Pericardium fibroblast (primary cell): ENCODE measurements around the gene OR2J1. TPM values are rescaled to one million over a fixed set of nuclear protein-coding genes. Genes with fewer than 3 reads are reported as not detected.

Experiments
- total RNA-seq: library from RNA; depleted of rRNA; stranded (reverse); fragments of >200 nt; gene quantifications from 2 replicates; pipeline ENCODE4 v1.2.3, GENCODE V29; 2015

OR2J1 gene
- not detected in 2 replicates for total RNA-seq

GRCh38 chr6:29099190-29099589, at the start of gene OR2J1:
Gene OR2J1, plus strand, starts transcription at chr6:29099490. Its CDS starts 1,453 bp downstream, at chr6:29100943.

GRCh38 chr6:29087213-29087612, 12.1 kb upstream of the OR2J1 start, which contains the start of gene OR2B3:
Gene OR2B3, minus strand, starts transcription at chr6:29087313. Its CDS starts 65 bp downstream, at chr6:29087248.

GRCh38 chr6:29107758-29108157, 8.5 kb downstream of the OR2J1 start, which contains the start of gene OR2J3:
Gene OR2J3, plus strand, starts transcription at chr6:29108058. Its CDS starts 3,833 bp downstream, at chr6:29111891.

Other genes starting within 250 kb of the OR2J1 start
- gene TRIM27, start 175.5 kb upstream of the OR2J1 start, total RNA-seq, result 55.2 and 69.5 TPM in 2 replicates
- gene ZNF311, start 94.2 kb upstream of the OR2J1 start, total RNA-seq, result 0.26 and 1.8 TPM in 2 replicates
- gene OR2W1, start 54.3 kb upstream of the OR2J1 start, total RNA-seq, result not detected in 2 replicates
- not detected in 2 replicates for gene OR2B3, start 12.2 kb upstream of the OR2J1 start, total RNA-seq
- gene OR2J3, start 8.6 kb downstream of the OR2J1 start, total RNA-seq, result not detected in 2 replicates
- gene OR2J2, start 71.4 kb downstream of the OR2J1 start, total RNA-seq, result not detected in 2 replicates
- gene OR14J1, start 202.2 kb downstream of the OR2J1 start, total RNA-seq, result not detected in 2 replicates